HG03565 (cell line): ENCODE measurements around the gene KIAA0753.

Experiments used
- ATAC-seq: cut with Tn5 transposase; IDR thresholded peaks from one replicate; pipeline ENCODE4 v1.9.1; 2021; ENCODE audit warnings: mild to moderate bottlenecking, moderate library complexity; ENCODE audit not compliant: unreplicated experiment

KIAA0753 gene

DNA sequence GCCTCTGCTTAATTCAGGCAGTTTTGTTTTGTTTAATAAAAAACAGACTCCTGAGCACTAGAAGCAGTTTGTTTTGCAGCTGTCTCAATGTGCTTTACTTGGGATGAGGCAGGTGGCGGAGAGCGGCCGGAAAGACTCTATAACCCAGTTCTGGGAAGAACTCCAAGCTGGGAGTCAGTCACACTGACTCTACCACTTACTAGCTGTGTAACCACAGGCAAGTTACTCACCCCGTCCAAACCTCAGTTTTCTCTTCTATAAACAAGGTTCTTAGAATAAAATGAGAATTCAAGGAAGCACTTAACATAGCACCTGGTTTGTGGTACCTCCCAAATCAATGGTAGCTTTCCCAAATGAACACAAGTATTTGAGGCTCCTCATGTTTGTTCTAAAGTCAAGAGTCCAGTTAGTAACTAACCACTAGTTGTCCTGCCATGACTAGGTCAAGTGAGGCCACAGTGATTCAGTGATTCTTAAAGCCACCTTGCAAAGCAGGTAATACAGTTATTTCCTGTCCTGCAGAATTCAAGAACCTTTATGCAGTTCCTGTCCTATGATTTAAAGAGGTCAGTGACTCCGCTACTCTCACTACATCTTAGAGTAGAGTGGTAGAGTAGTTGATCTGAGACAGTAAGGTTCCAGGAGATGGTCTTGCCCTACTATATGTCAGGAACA, 3.1 kb upstream of the KIAA0753 start:
- no peak for ATAC-seq

- ATAC-seq = no peak
Measured at GRCh38 chr17:6642592-6642991, 2.1 kb upstream of the KIAA0753 start.

DNA sequence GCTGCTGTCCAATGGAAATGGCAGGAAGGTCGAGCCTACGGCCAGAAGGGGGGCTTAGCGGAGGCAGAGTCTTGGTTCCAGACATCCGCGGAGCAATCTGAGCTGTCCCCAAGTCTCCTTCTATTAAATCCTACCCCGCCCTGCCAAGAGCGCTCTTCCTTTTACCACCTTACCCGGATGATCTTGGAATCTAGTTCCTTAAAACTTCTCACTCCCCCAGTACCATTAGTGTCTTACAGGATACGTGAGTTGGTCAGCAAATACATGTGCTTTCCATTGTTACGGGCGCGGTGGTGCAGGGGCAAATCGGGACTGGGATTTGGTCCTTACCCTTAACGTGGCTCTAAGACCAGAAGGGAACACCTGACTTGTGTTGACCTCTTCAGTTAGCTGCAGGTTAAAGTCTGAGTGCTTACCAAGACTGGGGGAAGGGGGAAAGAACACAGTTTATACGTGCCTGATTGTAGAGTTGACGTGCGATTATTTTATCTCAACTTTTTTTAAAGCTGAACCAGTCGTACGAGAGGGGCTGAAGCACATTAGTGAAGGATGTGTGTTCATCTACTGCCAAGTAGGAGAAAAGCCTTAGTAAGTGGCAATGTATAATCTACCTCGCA, 844 bp upstream of the KIAA0753 start:
- ATAC-seq = no peak

DNA sequence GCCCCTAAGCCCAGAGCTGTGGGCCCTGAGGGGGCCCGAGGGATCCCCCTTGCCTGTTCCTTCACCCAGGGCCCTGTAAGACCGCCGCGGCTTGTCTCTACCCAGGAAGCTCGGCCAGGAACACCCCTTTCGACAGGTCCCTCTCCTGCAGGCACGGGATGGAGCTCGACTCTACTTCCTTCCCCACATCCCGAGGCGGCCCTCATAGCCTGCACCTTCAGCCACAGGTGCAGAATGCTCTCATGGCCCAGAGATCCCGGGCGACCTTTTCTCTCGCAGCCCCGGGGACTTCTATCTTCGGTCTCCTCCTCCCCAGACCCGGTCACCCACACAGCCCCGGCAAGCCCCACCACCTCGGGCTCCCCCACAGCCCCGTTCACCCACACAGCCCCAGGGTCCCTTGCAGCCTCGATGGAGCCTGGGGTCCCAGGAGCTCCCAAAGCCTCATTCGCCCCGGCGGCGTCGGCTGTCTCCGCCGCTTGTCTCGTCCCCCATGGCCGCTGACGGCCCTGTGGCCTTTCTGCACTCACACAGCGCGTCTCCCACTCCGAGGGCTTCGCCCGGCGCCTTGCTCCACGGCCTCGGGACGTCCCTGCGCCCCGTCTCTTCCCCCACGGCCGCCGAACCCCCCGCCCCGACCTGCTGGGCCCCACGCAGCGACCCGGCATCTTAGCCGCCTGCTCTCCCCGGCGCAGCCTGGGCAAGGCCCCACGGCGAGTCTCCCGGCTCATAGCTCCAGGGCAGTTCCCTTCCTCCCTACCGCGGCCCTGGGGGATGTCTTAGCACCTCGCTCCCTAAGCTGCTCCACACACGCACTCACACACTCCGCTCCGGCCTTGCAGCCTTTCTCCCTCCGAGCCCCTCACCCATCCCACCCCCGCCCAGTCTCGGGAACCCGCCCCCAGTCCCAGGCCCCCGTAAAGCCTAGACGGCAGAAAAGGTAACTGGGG, 650 bp downstream of the KIAA0753 start:
- ATAC-seq = no peak

DNA sequence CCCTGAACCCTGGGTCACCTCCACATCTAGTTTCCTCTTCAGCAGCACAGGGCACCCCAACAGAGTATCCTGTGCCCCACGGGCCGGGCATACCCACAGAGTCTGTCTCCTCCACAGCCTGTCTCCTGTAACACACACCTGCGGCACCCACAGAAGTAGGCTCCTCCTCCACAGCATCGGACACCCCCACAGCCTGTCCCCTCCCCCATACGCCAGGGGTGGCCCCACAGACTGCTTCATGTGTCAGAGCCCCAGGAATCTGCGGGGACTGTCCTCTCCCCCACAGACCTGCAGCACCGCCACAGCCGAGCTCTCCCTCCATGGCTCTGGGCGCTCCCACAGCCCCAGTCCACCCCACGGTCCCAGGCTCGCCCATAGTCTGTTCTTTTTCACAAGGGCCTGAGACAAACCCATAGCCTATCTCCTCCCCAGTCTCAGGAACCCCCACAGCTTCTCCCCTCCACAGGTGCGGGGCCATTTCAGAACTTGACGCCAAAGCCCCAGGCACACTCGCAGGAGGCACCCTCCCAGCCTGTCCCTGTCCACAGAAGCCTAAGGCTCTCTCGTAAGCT, 1.4 kb downstream of the KIAA0753 start:
- ATAC-seq = no peak

DNA sequence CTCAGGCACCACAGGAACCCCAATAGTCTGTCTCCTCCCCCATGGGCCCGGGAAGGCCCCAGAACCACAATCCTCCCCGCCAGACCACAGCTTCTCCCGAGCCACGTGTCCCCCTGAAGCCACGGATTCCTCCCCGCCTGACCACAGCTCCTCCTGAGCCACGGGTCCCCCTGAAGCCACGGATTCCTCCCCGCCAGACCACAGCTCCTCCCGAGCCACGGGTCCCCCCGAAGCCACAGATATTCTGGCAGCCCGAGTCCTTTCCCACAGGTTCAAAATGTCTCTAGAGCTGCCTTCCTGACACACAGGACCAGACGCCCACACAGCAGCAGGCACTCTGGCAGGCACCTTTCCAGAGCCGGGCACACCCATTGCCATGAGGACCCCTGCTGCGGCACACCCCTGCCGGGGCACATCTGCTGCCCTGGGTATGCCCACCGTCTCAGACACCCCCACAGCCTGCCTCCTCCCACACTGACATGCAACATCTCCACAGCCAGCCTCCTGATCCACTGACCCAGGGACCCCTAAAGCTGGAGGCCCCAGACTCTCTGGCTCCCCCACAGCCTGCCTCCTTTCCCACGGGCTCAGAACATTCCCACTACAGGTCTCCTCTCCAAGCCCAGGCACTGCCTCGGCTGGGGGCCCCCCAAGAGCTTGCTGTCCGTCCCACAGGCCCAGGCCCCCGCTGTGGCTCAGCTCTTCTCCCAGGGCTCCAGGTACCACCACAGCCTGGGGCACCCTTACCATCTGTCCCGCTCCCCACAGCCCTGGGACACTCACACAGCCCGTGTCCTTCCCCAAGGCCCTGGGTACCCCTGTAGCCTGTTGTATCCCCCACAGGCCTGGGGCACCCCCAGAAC, 2.2 kb downstream of the KIAA0753 start:
- no peak for ATAC-seq

DNA sequence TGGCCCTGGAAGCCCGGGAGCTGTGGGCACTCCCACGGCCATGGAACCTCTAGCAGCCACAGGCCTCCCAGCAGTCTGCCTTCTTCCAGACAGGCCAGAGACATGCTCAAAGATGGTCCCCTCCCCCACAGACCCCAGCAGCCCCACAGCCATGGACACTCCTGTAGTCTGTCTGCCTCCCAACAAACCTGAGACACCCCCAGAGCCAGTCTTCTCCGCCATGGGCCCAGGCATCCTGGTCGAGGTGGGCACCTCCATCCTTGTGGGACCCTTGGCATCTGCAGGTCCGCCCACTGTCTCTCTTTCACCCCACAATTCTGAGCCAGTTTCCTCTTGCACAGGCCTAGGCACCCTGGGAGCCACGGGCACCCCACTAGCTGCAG, 3.1 kb downstream of the KIAA0753 start:
- ATAC-seq = no peak

DNA sequence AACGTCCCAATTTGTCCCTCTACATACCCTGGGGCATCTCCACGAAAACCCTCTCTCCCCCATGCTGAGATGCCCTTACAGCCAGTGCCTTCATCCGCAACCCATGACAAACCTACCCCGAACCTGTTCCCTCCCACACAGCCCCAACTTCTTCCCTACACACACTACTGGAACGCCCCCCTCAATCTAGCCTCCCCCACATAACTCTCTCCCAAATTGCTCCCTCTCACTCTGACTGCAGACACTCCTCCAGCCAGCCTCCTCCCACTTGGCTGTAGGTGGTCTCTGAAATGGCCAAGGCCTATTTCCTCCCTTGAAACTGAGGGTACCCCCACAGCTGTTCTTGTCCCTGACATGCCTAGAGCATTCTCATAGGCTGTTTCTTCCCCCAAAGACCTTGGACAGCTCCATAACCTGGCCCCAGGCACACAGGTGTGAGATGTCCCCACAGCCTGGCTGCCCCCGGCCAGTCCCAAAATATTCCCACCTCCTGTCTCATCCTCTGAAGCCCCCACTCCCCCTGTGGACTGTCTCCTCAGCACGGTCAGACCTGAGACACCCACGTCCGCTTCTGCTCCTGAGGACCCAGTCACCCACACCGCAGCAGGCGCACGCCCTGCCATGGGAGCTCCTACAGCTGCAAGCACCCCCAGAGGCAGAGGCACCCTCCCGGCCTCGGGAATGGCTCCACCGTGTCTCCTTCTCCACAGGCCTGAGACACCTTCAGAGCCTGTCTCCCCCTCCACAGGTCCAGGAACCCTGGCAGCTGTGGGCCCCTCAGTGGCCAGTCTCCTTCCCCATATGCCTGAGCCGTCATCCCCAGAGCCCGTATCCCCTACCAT, 3.7 kb downstream of the KIAA0753 start:
- ATAC-seq = no peak

GRCh38 chr17:6636105-6636504, 4.4 kb downstream of the KIAA0753 start:
- no peak for ATAC-seq

- no peak for ATAC-seq
Measured at GRCh38 chr17:6633263-6633662, 7.2 kb downstream of the KIAA0753 start.

DNA sequence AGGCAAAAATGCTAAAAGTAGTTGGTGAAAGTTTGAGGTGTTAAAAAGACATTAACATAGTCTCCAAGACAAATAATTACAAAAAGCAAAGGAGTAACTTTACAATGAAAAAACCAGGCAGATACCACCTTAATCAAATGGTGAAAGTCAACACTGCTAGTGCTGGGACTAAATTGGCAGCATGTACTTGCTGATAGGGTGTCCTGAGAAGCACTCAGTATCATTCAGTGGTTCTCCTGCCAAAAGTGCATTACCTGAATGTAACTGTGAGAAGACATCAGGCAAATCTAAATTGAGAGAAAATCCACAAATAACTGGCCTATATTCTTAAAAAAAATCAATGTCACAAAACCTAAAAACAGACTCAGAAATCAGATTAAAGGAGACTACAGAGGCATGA, 8.0 kb downstream of the KIAA0753 start:
- no peak for ATAC-seq

GRCh38 chr17:6630390-6630789, 10.1 kb downstream of the KIAA0753 start:
- ATAC-seq = no peak

GRCh38 chr17:6627019-6627418, 13.5 kb downstream of the KIAA0753 start:
- no peak for ATAC-seq

- ATAC-seq = no peak
Measured at GRCh38 chr17:6626616-6627015, 13.9 kb downstream of the KIAA0753 start.

GRCh38 chr17:6623941-6624340, 16.6 kb downstream of the KIAA0753 start:
- ATAC-seq = no peak

GRCh38 chr17:6611231-6611630, 29.3 kb downstream of the KIAA0753 start:
- no peak for ATAC-seq

DNA sequence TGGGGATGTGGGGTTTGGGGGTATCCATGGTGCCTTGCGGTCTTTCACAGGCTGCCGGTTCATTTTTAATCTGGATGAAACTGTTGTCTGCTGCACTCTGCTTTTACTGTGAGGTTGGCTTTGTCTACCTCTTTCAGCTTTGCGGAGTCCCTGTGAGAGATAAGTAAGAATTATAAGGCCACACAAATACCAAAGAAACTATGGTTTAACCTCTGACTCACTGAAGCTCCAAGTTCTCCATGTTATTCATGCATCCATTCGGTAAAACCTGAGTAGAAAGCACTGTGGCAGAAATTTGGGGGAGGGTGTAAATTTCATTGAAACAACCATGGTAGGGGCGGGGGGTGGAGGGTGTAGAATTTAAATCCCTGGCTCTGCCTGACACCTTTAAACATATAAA, 30.5 kb downstream of the KIAA0753 start:
- ATAC-seq = no peak

- no peak for ATAC-seq
Measured at GRCh38 chr17:6608321-6608720, 32.2 kb downstream of the KIAA0753 start.

DNA sequence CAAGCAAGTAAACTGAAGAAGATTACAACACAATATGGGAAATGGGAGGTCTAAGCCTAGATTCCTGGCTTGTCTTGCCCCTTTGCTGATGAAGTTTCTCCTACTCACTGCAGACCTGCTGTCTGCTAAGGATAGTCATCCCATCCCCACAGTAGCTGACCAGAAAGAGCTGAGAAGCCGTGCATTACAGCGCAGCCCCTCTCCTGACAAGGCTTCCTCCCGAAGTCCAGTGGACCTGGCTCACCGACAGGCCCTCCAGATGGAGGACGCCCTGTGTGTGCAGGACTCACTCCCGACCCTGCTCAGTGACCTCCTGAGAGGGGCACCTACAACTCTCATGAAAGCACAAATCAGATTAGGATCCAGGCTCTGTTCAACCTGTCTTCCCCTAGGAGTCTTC, 35.4 kb downstream of the KIAA0753 start:
- ATAC-seq = no peak
